Karpas-422 (cell line): Measurements from ENCODE around the gene FBRSL1. TPM values are rescaled to one million over a fixed set of nuclear protein-coding genes. Genes with fewer than 3 reads are reported as not detected.

Experiments
- DNase-seq: peaks from one replicate; pipeline ENCODE4 v3.0.0-alpha.2; 2015
- H2AFZ ChIP-seq: fragments of 200-600 bp; sonication (generic); 2 replicates; pipeline ENCODE4 v1.6.1; 2014; ENCODE audit warnings: antibody characterized with exemption, low read length, mixed read lengths
- H3K27ac ChIP-seq: fragments of 200-600 bp; sonication (generic); 2 replicates; pipeline ENCODE4 v1.5.1; 2014; ENCODE audit warnings: mild to moderate bottlenecking, low read length, moderate library complexity
- H3K27me3 ChIP-seq: fragments of 200-600 bp; sonication (generic); 2 replicates; pipeline ENCODE4 v1.6.1; 2014; ENCODE audit warnings: low read length, mixed read lengths
- H3K36me3 ChIP-seq: fragments of 200-600 bp; sonication (generic); 2 replicates; pipeline ENCODE4 v1.6.1; 2014; ENCODE audit warnings: low read length, mixed read lengths; ENCODE audit not compliant: insufficient read depth
- H3K4me1 ChIP-seq: fragments of 200-600 bp; sonication (generic); 2 replicates; pipeline ENCODE4 v1.6.1; 2014; ENCODE audit warnings: mild to moderate bottlenecking, low read length, mixed read lengths
- H3K4me2 ChIP-seq: fragments of 200-600 bp; sonication (generic); 2 replicates; pipeline ENCODE4 v1.6.1; 2014; ENCODE audit warnings: low read length, low read depth, mild to moderate bottlenecking; ENCODE audit not compliant: poor library complexity, severe bottlenecking
- H3K4me3 ChIP-seq: fragments of 200-600 bp; sonication (generic); 2 replicates; pipeline ENCODE4 v1.5.1; 2014; ENCODE audit warnings: mild to moderate bottlenecking, antibody characterized with exemption, low read length, mixed read lengths
- H3K79me2 ChIP-seq: fragments of 200-600 bp; sonication (generic); 2 replicates; pipeline ENCODE4 v1.6.1; 2014; ENCODE audit warnings: mild to moderate bottlenecking, low read length, mixed read lengths
- H3K9ac ChIP-seq: fragments of 200-600 bp; sonication (generic); 2 replicates; pipeline ENCODE4 v1.6.0; 2014; ENCODE audit warnings: low read length
- H3K9me2 ChIP-seq: fragments of 200-600 bp; sonication (generic), shearing (Covaris generic); replicated peaks from 2 replicates; pipeline ENCODE4 v1.6.0; 2014; ENCODE audit warnings: mild to moderate bottlenecking, low read length, moderate library complexity; ENCODE audit not compliant: insufficient read depth
- H3K9me3 ChIP-seq: fragments of 300-700, 200-600 bp; sonication (generic); 2 replicates; pipeline ENCODE4 v1.6.1; 2014; ENCODE audit warnings: low read length, mixed read lengths
- H4K20me1 ChIP-seq: fragments of 200-600 bp; sonication (generic); 2 replicates; pipeline ENCODE4 v1.6.1; 2014; ENCODE audit warnings: mild to moderate bottlenecking, antibody characterized with exemption, low read length, low read depth; ENCODE audit not compliant: insufficient read depth
- total RNA-seq: library from RNA; depleted of rRNA; stranded (reverse); fragments of >200 nt; shearing (Covaris generic); gene quantifications from 2 replicates; pipeline ENCODE4 v1.2.3, GENCODE V29; 2014; ENCODE audit warnings: low replicate concordance

The FBRSL1 gene
- total RNA-seq, 1 experiment from 2014 or later, result 4.0 TPM

GRCh38 chr12:132446633-132447326 is 43.2 kb upstream of the FBRSL1 start:
- Histone ChIP-seq H3K4me2 (no peak overlapping the region), H3K4me3 (no peak overlapping the region), H3K9me3 (no peaks in the 10 kb centered on the region), H4K20me1 (no peaks in the 10 kb centered on the region), H3K4me1 (no peaks in the 10 kb centered on the region), H3K27me3 (no peaks in the 10 kb centered on the region), H3K36me3 (no peaks in the 10 kb centered on the region), H3K79me2 (no peaks in the 10 kb centered on the region), H2AFZ (no peak overlapping the region), H3K27ac (no peak overlapping the region), H3K9me2 (no peaks in the 10 kb centered on the region), H3K9ac (no peak overlapping the region)
- no peak for DNase-seq

- H3K9ac ChIP-seq, result no peak overlapping the region
- H3K9me2 ChIP-seq, result no peaks in the 10 kb centered on the region
- no peak overlapping the region for H3K27ac ChIP-seq
- no peaks in the 10 kb centered on the region for H3K4me1 ChIP-seq
- no peaks in the 10 kb centered on the region for H3K36me3 ChIP-seq
- no peak overlapping the region for H3K4me2 ChIP-seq
- H3K79me2 ChIP-seq, result no peaks in the 10 kb centered on the region
- no peak overlapping the region for H3K4me3 ChIP-seq
- H3K9me3 ChIP-seq, result no peaks in the 10 kb centered on the region
- H2AFZ ChIP-seq, result no peak overlapping the region
- no peaks in the 10 kb centered on the region for H3K27me3 ChIP-seq
- no peaks in the 10 kb centered on the region for H4K20me1 ChIP-seq
- no peak for DNase-seq
Observed at GRCh38 chr12:132447327-132447720, 42.6 kb upstream of the FBRSL1 start.

- Histone ChIP-seq H4K20me1 (no peaks in the 10 kb centered on the region), H3K79me2 (no peaks in the 10 kb centered on the region), H3K9ac (no peak overlapping the region), H2AFZ (no peak overlapping the region), H3K4me2 (no peak overlapping the region), H3K4me3 (no peak overlapping the region), H3K27me3 (no peaks in the 10 kb centered on the region), H3K36me3 (no peaks in the 10 kb centered on the region), H3K9me2 (no peaks in the 10 kb centered on the region), H3K4me1 (no peaks in the 10 kb centered on the region), H3K27ac (no peak overlapping the region), H3K9me3 (no peaks in the 10 kb centered on the region)
- no peak for DNase-seq
Observed at GRCh38 chr12:132447731-132448462, 42.1 kb upstream of the FBRSL1 start.

- Histone ChIP-seq H3K27me3 (no peaks in the 10 kb centered on the region), H2AFZ (no peak overlapping the region), H3K4me3 (no peak overlapping the region), H3K9me3 (no peaks in the 10 kb centered on the region), H3K27ac (no peak overlapping the region), H3K4me2 (no peak overlapping the region), H3K36me3 (no peaks in the 10 kb centered on the region), H3K4me1 (no peaks in the 10 kb centered on the region), H3K79me2 (no peaks in the 10 kb centered on the region), H4K20me1 (no peaks in the 10 kb centered on the region), H3K9ac (no peak overlapping the region), H3K9me2 (no peaks in the 10 kb centered on the region)
- DNase-seq, result no peak
Observed at GRCh38 chr12:132448463-132448820, 41.5 kb upstream of the FBRSL1 start.

GRCh38 chr12:132449565-132450417 is 40.2 kb upstream of the FBRSL1 start:
- no peaks in the 10 kb centered on the region for H3K4me1 ChIP-seq
- no peak overlapping the region for H2AFZ ChIP-seq
- no peaks in the 10 kb centered on the region for H3K9me3 ChIP-seq
- no peaks in the 10 kb centered on the region for H3K36me3 ChIP-seq
- no peak overlapping the region for H3K4me2 ChIP-seq
- DNase-seq, result no peak
- H3K9me2 ChIP-seq, result no peaks in the 10 kb centered on the region
- H3K27me3 ChIP-seq, result no peaks in the 10 kb centered on the region
- H3K27ac ChIP-seq, result no peak overlapping the region
- no peak overlapping the region for H3K4me3 ChIP-seq
- H3K79me2 ChIP-seq, result no peaks in the 10 kb centered on the region
- H3K9ac ChIP-seq, result no peak overlapping the region
- no peaks in the 10 kb centered on the region for H4K20me1 ChIP-seq

- H3K4me3 ChIP-seq, result no peak overlapping the region
- no peaks in the 10 kb centered on the region for H4K20me1 ChIP-seq
- no peaks in the 10 kb centered on the region for H3K9me2 ChIP-seq
- H3K79me2 ChIP-seq, result no peaks in the 10 kb centered on the region
- no peak overlapping the region for H3K9ac ChIP-seq
- H3K27ac ChIP-seq, result no peak overlapping the region
- DNase-seq, result no peak
- no peaks in the 10 kb centered on the region for H3K36me3 ChIP-seq
- no peak overlapping the region for H3K4me2 ChIP-seq
- no peak overlapping the region for H2AFZ ChIP-seq
- no peaks in the 10 kb centered on the region for H3K27me3 ChIP-seq
- H3K9me3 ChIP-seq, result no peaks in the 10 kb centered on the region
- H3K4me1 ChIP-seq, result no peaks in the 10 kb centered on the region
Observed at GRCh38 chr12:132450418-132451171, 39.4 kb upstream of the FBRSL1 start.

GRCh38 chr12:132451172-132451835 is 38.6 kb upstream of the FBRSL1 start:
- Histone ChIP-seq H3K79me2 (no peaks in the 10 kb centered on the region), H3K9me3 (no peaks in the 10 kb centered on the region), H3K4me3 (no peak overlapping the region), H3K4me1 (no peaks in the 10 kb centered on the region), H3K27ac (no peak overlapping the region), H4K20me1 (no peaks in the 10 kb centered on the region), H2AFZ (no peak overlapping the region), H3K9me2 (no peaks in the 10 kb centered on the region), H3K36me3 (no peaks in the 10 kb centered on the region), H3K4me2 (no peak overlapping the region), H3K27me3 (no peaks in the 10 kb centered on the region), H3K9ac (no peak overlapping the region)
- DNase-seq, result no peak
